Middle frontal gyrus (tissue), 1 donor: ENCODE data around the gene NEK11.

Source experiments
- DNase-seq: peaks from one replicate; pipeline ENCODE4 v3.0.0-alpha.2; 2015; ENCODE audit warnings: low spot score; ENCODE audit errors: extremely low spot score

NEK11 gene

GRCh38 chr3:131397889-131398288 lies 371.2 kb downstream of the NEK11 start:
- DNase-seq, result no peak
